Measurements from ENCODE around the gene GCHFR. TPM values are rescaled to one million over a fixed set of nuclear protein-coding genes. Genes with fewer than 3 reads are reported as not detected.

Gene GCHFR
- total RNA-seq, 2 donors from 2014 or later: 26.4 to 43.6 TPM

DNA sequence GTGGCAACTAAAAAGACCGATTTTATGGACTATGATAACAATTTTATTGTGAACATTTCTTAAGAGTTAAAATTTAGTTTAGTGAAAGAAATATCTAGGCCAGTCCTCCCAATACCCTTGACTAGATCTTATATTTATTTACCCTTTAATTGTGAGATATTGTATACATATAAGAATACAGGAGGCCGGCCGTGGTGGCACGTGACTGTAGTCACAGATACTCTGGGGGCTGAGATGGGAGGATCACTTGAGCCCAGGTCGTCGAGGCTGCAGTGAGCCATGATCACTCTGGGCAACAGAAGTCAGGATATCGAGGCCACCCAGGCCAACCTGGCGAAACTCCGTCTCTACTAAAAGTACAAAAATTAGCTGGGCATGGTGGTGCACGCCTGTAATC lies 8.1 kb upstream of the GCHFR start:
- no peaks in the 10 kb centered on the region for H3K27me3 ChIP-seq
- TF ChIP-seq, protein P1, sequence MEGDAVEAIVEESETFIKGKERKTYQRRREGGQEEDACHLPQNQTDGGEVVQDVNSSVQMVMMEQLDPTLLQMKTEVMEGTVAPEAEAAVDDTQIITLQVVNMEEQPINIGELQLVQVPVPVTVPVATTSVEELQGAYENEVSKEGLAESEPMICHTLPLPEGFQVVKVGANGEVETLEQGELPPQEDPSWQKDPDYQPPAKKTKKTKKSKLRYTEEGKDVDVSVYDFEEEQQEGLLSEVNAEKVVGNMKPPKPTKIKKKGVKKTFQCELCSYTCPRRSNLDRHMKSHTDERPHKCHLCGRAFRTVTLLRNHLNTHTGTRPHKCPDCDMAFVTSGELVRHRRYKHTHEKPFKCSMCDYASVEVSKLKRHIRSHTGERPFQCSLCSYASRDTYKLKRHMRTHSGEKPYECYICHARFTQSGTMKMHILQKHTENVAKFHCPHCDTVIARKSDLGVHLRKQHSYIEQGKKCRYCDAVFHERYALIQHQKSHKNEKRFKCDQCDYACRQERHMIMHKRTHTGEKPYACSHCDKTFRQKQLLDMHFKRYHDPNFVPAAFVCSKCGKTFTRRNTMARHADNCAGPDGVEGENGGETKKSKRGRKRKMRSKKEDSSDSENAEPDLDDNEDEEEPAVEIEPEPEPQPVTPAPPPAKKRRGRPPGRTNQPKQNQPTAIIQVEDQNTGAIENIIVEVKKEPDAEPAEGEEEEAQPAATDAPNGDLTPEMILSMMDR (IDR thresholded peaks at IDR 0.05): no peak
- TF ChIP-seq POLR2A (IDR thresholded peaks at IDR 0.05): no peak
- intact Hi-C loops (cut with DNase I): no loop called here
- H3K27ac ChIP-seq: peak overlapping the region; percentile 74 to 89 (median 80)
- no peaks in the 10 kb centered on the region for H3K9me3 ChIP-seq
- ATAC-seq: no peak
- H3K36me3 ChIP-seq (replicated peaks in 1 of 2; ENCODE audit: insufficient read depth in 1 of 2, low read depth in 2 of 2): peaks cover 2% of the 10 kb centered on the region in 2 donors
- peaks cover 27% of the 10 kb centered on the region for H3K4me1 ChIP-seq
- DNase-seq: no peak
- H3K4me3 ChIP-seq: peak overlapping the region in 1 of 2 donors; percentile 91
- WGBS, 2 donors: 54 to 64% methylated on average over 9 to 10 of the region's 10 CpGs

- DNase-seq (no peak), ATAC-seq (no peak)
- H3K27me3 ChIP-seq: no peaks in the 10 kb centered on the region
- no peaks in the 10 kb centered on the region for H3K36me3 ChIP-seq (replicated peaks in 1 of 2; ENCODE audit: insufficient read depth in 1 of 2, low read depth in 2 of 2)
- H3K9me3 ChIP-seq: no peaks in the 10 kb centered on the region
- H3K27ac ChIP-seq: no peak overlapping the region
- peaks cover 27% of the 10 kb centered on the region for H3K4me1 ChIP-seq
- intact Hi-C loops (cut with DNase I): no loop called here
- TF ChIP-seq, protein P1 (IDR thresholded peaks at IDR 0.05): no peak
- WGBS, 2 donors: 58 to 65% methylated on average over 6 of the region's 6 CpGs
- H3K4me3 ChIP-seq: no peak overlapping the region
Observed at GRCh38 chr15:40756938-40757337, 6.9 kb upstream of the GCHFR start.

DNA sequence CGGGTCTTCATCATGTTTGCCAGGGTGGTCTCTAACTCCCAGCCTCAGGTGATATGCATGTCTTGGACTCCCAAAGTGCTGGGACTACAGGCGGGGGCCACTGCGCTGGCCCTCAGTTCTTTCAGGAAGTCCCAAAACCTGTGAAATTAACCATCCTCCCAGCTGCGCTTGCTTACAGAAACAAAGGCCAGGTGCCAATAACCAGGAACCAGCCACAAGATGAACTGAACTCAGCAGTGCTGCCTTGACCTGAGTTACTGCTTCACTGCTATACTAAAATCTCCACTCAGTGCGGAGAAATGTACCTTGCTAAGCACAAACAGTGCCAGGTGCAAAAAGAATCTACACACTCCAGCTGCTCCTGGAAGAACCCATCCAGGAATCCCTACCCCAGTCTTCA lies 3.9 kb upstream of the GCHFR start:
- Histone ChIP-seq H3K36me3 (replicated peaks in 1 of 2; ENCODE audit: insufficient read depth in 1 of 2, low read depth in 2 of 2) (no peaks in the 10 kb centered on the region), H3K9me3 (no peaks in the 10 kb centered on the region), H3K4me3 (no peak overlapping the region), H3K4me1 (peaks cover 32% of the 10 kb centered on the region), H3K27ac (no peak overlapping the region), H3K27me3 (no peaks in the 10 kb centered on the region)
- ATAC-seq (no peak), DNase-seq (no peak)
- 88 to 95% methylated on average over 4 to 5 of the region's 5 CpGs for WGBS, 2 donors
- TF ChIP-seq, protein P1 (IDR thresholded peaks at IDR 0.05): no peak
- TF ChIP-seq POLR2A (IDR thresholded peaks at IDR 0.05): no peak
- intact Hi-C loops (cut with DNase I): no loop called here

DNA sequence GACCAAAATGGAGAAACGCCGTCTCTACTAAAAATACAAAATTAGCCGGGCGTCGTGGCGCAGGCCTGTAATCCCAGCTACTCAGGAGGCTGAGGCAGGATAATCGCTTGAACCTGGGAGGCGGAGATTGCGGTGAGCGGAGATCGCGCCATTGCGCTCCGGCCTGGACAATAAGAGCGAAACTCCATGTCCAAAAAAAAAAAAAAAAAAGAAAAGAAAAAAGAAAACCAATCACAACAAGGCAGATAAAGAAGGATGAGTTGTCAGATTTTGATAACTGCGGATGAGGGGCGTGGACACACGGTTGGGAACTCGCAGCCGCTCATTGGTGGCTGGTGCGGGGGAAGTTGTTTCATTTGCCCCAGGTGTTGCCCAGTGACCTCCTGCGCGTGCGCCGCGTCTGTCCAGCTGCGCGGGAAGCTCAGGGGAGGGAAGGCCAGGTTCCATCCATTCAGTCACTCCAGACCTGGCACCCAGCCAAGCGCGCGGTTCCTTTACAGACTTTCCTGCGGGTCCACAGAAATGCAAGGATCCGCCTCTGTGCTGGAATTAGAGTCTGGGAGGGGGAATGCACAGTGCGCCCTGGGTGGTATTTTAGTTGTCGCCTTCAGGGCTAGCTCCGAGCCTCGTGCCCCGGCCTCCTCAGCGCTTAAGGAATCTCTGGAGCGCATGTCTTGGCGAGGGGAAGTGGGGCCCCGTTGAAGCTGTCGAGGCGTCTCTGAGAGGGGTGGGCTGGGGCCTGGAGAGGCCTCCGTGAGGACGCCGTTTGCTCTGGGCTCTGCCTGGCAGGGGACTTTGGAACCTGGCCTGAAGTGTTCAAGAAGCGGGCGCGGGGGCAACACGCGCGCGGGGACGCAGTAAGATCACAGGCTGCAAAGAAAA lies 708 bp upstream of the GCHFR start:
- Histone ChIP-seq H3K4me1 (peaks cover 36% of the 10 kb centered on the region), H3K27ac (peak overlapping the region; percentile 72 to 94 (median 86))
- DNase-seq: peak; percentile 83 to 89 (median 86)

More for the DNA sequence above, 708 bp upstream of the GCHFR start:
- ATAC-seq: peak; percentile 54
- no peaks in the 10 kb centered on the region for H3K36me3 ChIP-seq (replicated peaks in 1 of 2; ENCODE audit: insufficient read depth in 1 of 2, low read depth in 2 of 2)
- TF ChIP-seq, protein P1 (IDR thresholded peaks at IDR 0.05): no peak
- TF ChIP-seq POLR2A (IDR thresholded peaks at IDR 0.05): no peak
- H3K9me3 ChIP-seq: no peaks in the 10 kb centered on the region
- WGBS, 2 donors: 27 to 39% methylated on average over 39 to 55 of the region's 55 CpGs
- H3K27me3 ChIP-seq: no peaks in the 10 kb centered on the region
- intact Hi-C loops (cut with DNase I): no loop called here
- H3K4me3 ChIP-seq: peak overlapping the region; percentile 18 to 20
